K562 (cell line): Measurements from ENCODE around the gene RDH13. TPM values are rescaled to one million over a fixed set of nuclear protein-coding genes. Genes with fewer than 3 reads are reported as not detected.

Source experiments
- ARID3B ChIP-seq: fragments of 250-450 bp; sonication (Bioruptor Pico); IDR thresholded peaks from 2 replicates; pipeline ENCODE4 v1.4.0; 2020; ENCODE audit warnings: borderline replicate concordance
- CBFA2T3 ChIP-seq: fragments of 450-650 bp; IDR thresholded peaks from 2 replicates; pipeline ENCODE4 v1.6.1; 2017
- COPS2 ChIP-seq: fragments of 450-650 bp; conservative IDR thresholded peaks from 2 replicates; pipeline ENCODE4 v1.6.1; 2016; ENCODE audit warnings: mild to moderate bottlenecking, moderate library complexity
- ETV5 ChIP-seq: sonication (generic); formaldehyde crosslinking; IDR thresholded peaks from 2 replicates; pipeline ENCODE4 v1.4.0; 2020; ENCODE audit warnings: low read depth, mild to moderate bottlenecking, missing genetic modification reagents
- FOXM1 ChIP-seq, 2 experiments: fragments of 450-650 bp in 1 of 2; sonication (generic) in 1 of 2; formaldehyde crosslinking in 1 of 2; IDR thresholded peaks; 2 replicates each; pipeline versions ENCODE4 v1.6.1 to v1.9.0; 2017 to 2022; ENCODE audit warnings: low read depth in 2 of 2, mild to moderate bottlenecking in 2 of 2, missing genetic modification reagents in 1 of 2, moderate library complexity in 1 of 2
- HMG20B ChIP-seq: fragments of 250-450 bp; sonication (Bioruptor Pico); IDR thresholded peaks from 2 replicates; pipeline ENCODE4 v1.5.0; 2021; ENCODE audit warnings: mild to moderate bottlenecking
- NCOA2 ChIP-seq, 2 experiments: fragments of 450-650 bp; IDR thresholded peaks; 2 replicates each; pipeline ENCODE4 v1.6.1; 2018; ENCODE audit warnings: mild to moderate bottlenecking in 2 of 2, moderate library complexity in 1 of 2; ENCODE audit not compliant: partially characterized antibody in 2 of 2
- PATZ1 ChIP-seq: fragments of 250-450 bp; sonication (Bioruptor Pico); IDR thresholded peaks from 2 replicates; pipeline ENCODE4 v1.5.0; 2020; ENCODE audit warnings: mild to moderate bottlenecking, borderline replicate concordance
- ZNF280A ChIP-seq: fragments of 450-650 bp; IDR thresholded peaks from 2 replicates; pipeline ENCODE4 v1.6.1; 2018; ENCODE audit warnings: mild to moderate bottlenecking, low read depth; ENCODE audit not compliant: partially characterized antibody
- polyA plus RNA-seq, 8 experiments: library from polyadenylated mRNA; depleted of rRNA in 4 of 8; stranded (reverse) in 5 of 8; unstranded in 3 of 8; fragments of >200 nt; fragmentation: Nextera tagmentation in 2 of 8; fragmentation: Illumina TruSeq in 1 of 8; extraction: Ambion mirVana in 2 of 8; extraction: Trizol in 1 of 8; gene quantifications; 2 replicates each; pipeline versions ENCODE4 v1.2.1 to v1.2.3, GENCODE V29; 2011 to 2014; ENCODE audit warnings: inconsistent platforms in 1 of 8, missing spikeins in 1 of 8
- total RNA-seq, 7 experiments: library from RNA; depleted of rRNA in 6 of 7; stranded (reverse); fragments of >200 nt in 6 of 7; fragmentation: Illumina TruSeq in 2 of 7; extraction: Trizol in 2 of 7; gene quantifications; 2 replicates each; pipeline versions ENCODE4 v1.2.1 to v1.2.3, GENCODE V29; 2011 to 2021; ENCODE audit warnings: low replicate concordance in 1 of 7
- TF ChIP-seq, protein P1 (sequence below): fragments of 450-650 bp; IDR thresholded peaks from 2 replicates; pipeline ENCODE4 v1.6.1; 2017; ENCODE audit warnings: antibody characterized with exemption, mild to moderate bottlenecking
- TF ChIP-seq, protein P2 (sequence below): sonication (generic); formaldehyde crosslinking; IDR thresholded peaks from 2 replicates; pipeline ENCODE4 v1.9.0; 2022; ENCODE audit warnings: mild to moderate bottlenecking, missing genetic modification reagents
- TF ChIP-seq, protein P3 (sequence below): fragments of 450-650 bp; formaldehyde crosslinking; IDR thresholded peaks from 2 replicates; pipeline ENCODE4 v1.4.0; 2020; ENCODE audit warnings: mild to moderate bottlenecking, moderate library complexity
- TF ChIP-seq, protein P4 (sequence below): sonication (generic); formaldehyde crosslinking; IDR thresholded peaks from 2 replicates; pipeline ENCODE4 v1.8.0; 2022; ENCODE audit warnings: missing genetic modification reagents, mild to moderate bottlenecking, borderline replicate concordance

RDH13 gene
- total and polyA plus RNA-seq, 9 of the 15 experiments (the other 6 are each of a cell fraction or from before 2014, with no cell fraction given), result 7.5 to 70.3 (median 39.5) TPM

DNA sequence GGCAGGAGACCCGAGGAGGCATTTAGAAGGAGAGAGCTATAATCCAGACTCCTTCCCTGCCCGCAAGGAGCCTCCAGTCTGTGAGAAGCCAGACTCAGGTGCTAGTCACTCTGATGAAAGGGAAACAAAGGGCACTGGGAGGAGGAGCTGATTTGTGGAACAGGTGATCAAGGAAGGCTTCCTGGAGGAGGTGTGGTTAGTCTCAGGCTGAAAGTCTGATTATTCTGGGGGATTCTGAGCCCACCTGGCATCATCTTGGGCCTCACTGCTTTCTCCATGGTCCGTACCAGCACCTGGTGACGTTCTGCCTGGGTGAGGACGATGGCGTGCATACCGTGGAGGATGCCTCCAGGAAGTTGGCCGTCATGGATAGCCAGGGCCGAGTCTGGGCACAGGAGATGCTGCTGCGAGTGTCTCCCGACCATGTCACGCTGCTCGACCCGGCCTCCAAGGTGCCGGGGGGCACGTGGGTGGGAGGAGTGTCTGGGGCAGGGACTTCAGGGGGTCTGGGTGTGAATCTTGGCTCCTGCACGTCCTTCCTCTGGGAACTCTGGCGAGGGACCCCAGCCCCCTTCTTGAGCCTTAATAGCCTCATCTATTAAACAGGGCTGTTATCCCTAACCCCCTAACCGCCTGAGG is 16.6 kb upstream of the RDH13 start (continued):
- TF ChIP-seq, protein P1, sequence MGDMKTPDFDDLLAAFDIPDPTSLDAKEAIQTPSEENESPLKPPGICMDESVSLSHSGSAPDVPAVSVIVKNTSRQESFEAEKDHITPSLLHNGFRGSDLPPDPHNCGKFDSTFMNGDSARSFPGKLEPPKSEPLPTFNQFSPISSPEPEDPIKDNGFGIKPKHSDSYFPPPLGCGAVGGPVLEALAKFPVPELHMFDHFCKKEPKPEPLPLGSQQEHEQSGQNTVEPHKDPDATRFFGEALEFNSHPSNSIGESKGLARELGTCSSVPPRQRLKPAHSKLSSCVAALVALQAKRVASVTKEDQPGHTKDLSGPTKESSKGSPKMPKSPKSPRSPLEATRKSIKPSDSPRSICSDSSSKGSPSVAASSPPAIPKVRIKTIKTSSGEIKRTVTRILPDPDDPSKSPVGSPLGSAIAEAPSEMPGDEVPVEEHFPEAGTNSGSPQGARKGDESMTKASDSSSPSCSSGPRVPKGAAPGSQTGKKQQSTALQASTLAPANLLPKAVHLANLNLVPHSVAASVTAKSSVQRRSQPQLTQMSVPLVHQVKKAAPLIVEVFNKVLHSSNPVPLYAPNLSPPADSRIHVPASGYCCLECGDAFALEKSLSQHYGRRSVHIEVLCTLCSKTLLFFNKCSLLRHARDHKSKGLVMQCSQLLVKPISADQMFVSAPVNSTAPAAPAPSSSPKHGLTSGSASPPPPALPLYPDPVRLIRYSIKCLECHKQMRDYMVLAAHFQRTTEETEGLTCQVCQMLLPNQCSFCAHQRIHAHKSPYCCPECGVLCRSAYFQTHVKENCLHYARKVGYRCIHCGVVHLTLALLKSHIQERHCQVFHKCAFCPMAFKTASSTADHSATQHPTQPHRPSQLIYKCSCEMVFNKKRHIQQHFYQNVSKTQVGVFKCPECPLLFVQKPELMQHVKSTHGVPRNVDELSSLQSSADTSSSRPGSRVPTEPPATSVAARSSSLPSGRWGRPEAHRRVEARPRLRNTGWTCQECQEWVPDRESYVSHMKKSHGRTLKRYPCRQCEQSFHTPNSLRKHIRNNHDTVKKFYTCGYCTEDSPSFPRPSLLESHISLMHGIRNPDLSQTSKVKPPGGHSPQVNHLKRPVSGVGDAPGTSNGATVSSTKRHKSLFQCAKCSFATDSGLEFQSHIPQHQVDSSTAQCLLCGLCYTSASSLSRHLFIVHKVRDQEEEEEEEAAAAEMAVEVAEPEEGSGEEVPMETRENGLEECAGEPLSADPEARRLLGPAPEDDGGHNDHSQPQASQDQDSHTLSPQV, result no peak
- no peak for TF ChIP-seq COPS2
- no peak for TF ChIP-seq FOXM1 (IDR thresholded peaks at IDR 0.05; ENCODE audit: low read depth)
- no peak for TF ChIP-seq FOXM1 (CRISPR knock-in tag; IDR thresholded peaks at IDR 0.05; ENCODE audit: low read depth)
- TF ChIP-seq, protein P2, sequence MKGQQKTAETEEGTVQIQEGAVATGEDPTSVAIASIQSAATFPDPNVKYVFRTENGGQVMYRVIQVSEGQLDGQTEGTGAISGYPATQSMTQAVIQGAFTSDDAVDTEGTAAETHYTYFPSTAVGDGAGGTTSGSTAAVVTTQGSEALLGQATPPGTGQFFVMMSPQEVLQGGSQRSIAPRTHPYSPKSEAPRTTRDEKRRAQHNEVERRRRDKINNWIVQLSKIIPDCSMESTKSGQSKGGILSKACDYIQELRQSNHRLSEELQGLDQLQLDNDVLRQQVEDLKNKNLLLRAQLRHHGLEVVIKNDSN (CRISPR knock-in tag), result no peak; the same call in 1 of the 2 replicates
- no peak for TF ChIP-seq ZNF280A
- TF ChIP-seq, protein P3, sequence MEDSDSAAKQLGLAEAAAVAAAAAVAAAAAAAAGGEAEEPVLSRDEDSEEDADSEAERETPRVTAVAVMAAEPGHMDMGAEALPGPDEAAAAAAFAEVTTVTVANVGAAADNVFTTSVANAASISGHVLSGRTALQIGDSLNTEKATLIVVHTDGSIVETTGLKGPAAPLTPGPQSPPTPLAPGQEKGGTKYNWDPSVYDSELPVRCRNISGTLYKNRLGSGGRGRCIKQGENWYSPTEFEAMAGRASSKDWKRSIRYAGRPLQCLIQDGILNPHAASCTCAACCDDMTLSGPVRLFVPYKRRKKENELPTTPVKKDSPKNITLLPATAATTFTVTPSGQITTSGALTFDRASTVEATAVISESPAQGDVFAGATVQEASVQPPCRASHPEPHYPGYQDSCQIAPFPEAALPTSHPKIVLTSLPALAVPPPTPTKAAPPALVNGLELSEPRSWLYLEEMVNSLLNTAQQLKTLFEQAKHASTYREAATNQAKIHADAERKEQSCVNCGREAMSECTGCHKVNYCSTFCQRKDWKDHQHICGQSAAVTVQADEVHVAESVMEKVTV (CRISPR knock-in tag), result no peak
- TF ChIP-seq HMG20B (CRISPR knock-in tag), result no peak
- TF ChIP-seq NCOA2 (IDR thresholded peaks at IDR 0.05; ENCODE audit: partially characterized antibody in 2 of 2), result no peak
- no peak for TF ChIP-seq ETV5 (CRISPR knock-in tag)
- TF ChIP-seq, protein P4, sequence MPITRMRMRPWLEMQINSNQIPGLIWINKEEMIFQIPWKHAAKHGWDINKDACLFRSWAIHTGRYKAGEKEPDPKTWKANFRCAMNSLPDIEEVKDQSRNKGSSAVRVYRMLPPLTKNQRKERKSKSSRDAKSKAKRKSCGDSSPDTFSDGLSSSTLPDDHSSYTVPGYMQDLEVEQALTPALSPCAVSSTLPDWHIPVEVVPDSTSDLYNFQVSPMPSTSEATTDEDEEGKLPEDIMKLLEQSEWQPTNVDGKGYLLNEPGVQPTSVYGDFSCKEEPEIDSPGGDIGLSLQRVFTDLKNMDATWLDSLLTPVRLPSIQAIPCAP (CRISPR knock-in tag), result no peak
- no peak for TF ChIP-seq PATZ1 (CRISPR knock-in tag)
- no peak for TF ChIP-seq ARID3B (CRISPR knock-in tag)
- no peak for TF ChIP-seq CBFA2T3
